Caco-2 (cell line): Measurements from ENCODE around the gene EPG5. TPM values are rescaled to one million over a fixed set of nuclear protein-coding genes. Genes with fewer than 3 reads are reported as not detected.

ENCODE experiments used
- BruUV-seq: library from RNA; stranded (reverse); fragments of 400-500 nt; replicated peaks from 2 replicates; lab custom pipeline; 2021; lab: Mats Ljungman, UMichigan
- CTCF ChIA-PET: fragments of 300-600 bp; sonication (Branson Sonifier 250); formaldehyde crosslinking; loops from one replicate; lab custom pipeline; 2022; ENCODE audit warnings: antibody characterized with exemption; lab: Charles Lee
- POLR2A ChIA-PET: fragments of 300-600 bp; sonication (Branson Sonifier 250); formaldehyde crosslinking; loops from one replicate; lab custom pipeline; 2022; ENCODE audit warnings: antibody characterized with exemption; lab: Charles Lee
- DNase-seq, 2 experiments: peaks; one replicate each; pipeline versions ENCODE4 v3.0.0 to v3.0.0-alpha.2; 2020 to 2022
- H3K27me3 ChIP-seq: replicated peaks from 2 replicates; pipeline ENCODE4 v1.6.0; 2011; ENCODE audit warnings: low read length; ENCODE audit not compliant: control insufficient read depth, insufficient read depth
- H3K36me3 ChIP-seq: 2 replicates; pipeline ENCODE4 v1.5.1; 2011; ENCODE audit warnings: low read length; ENCODE audit not compliant: control insufficient read depth, insufficient read depth
- H3K4me1 ChIP-seq: fragments of 250-450 bp; sonication (Bioruptor Pico); 2 replicates; pipeline ENCODE4 v1.5.1; 2020; ENCODE audit warnings: mild to moderate bottlenecking
- H3K4me3 ChIP-seq: 2 replicates; pipeline ENCODE4 v1.5.1; 2011; ENCODE audit warnings: low read depth, mild to moderate bottlenecking, control low read depth, low read length
- H3K9me3 ChIP-seq: fragments of 250-450 bp; sonication (Bioruptor Pico); 2 replicates; pipeline ENCODE4 v1.5.1; 2020; ENCODE audit warnings: mild to moderate bottlenecking, moderate library complexity
- H3K27ac Mint-ChIP-seq: one replicate; pipeline ENCODE4 v1.8.0; 2022; ENCODE audit warnings: mixed read lengths; ENCODE audit not compliant: unreplicated experiment
- H3K27me3 Mint-ChIP-seq: one replicate; pipeline ENCODE4 v1.8.0; 2022; ENCODE audit warnings: mixed read lengths; ENCODE audit not compliant: insufficient read depth, unreplicated experiment
- H3K36me3 Mint-ChIP-seq: one replicate; pipeline ENCODE4 v1.8.0; 2022; ENCODE audit warnings: mild to moderate bottlenecking, mixed read lengths; ENCODE audit not compliant: insufficient read depth, unreplicated experiment
- H3K4me1 Mint-ChIP-seq: one replicate; pipeline ENCODE4 v1.8.0; 2022; ENCODE audit warnings: low read depth, mixed read lengths; ENCODE audit not compliant: unreplicated experiment
- H3K4me3 Mint-ChIP-seq: one replicate; pipeline ENCODE4 v1.8.0; 2022; ENCODE audit warnings: mild to moderate bottlenecking, moderate library complexity, mixed read lengths; ENCODE audit not compliant: unreplicated experiment
- H3K9me3 Mint-ChIP-seq: one replicate; pipeline ENCODE4 v1.8.0; 2022; ENCODE audit warnings: mixed read lengths; ENCODE audit not compliant: unreplicated experiment
- CTCF ChIP-seq, 2 experiments: fragments of 200-600 bp in 1 of 2; IDR thresholded peaks; 1 replicate in 1 of 2; 2 replicates in 1 of 2; pipeline versions ENCODE4 v1.5.1 to v1.8.0; 2011 to 2022; ENCODE audit warnings: antibody characterized with exemption in 1 of 2, control low read depth in 1 of 2, inconsistent platforms in 1 of 2, low read depth in 1 of 2, low read length in 1 of 2, mild to moderate bottlenecking in 1 of 2, moderate library complexity in 1 of 2; ENCODE audit not compliant: insufficient read depth in 1 of 2, severe bottlenecking in 1 of 2, unreplicated experiment in 1 of 2
- intact Hi-C: fragments of 100-400 bp; cut with micrococcal nuclease; formaldehyde crosslinking; loops from one replicate; pipeline ENCODE4 v1.10.0; 2022; ENCODE audit not compliant: unreplicated experiment
- total RNA-seq: library from RNA; stranded (reverse); gene quantifications from 2 replicates; pipeline ENCODE4 v1.2.3, GENCODE V29; 2022

The EPG5 gene
- total RNA-seq, 1 experiment from 2014 or later: 12.0 TPM

- no TSS peak for BruUV-seq
- Mint-ChIP-seq H3K4me1 (no peaks in the 10 kb centered on the region), H3K9me3 (no peaks in the 10 kb centered on the region), H3K27ac (no peak within 1 kb of the TSS), H3K36me3 (no peaks in the 10 kb centered on the region), H3K27me3 (no peaks in the 10 kb centered on the region), H3K4me3 (no peak within 1 kb of the TSS)
- no peak for DNase-seq
- Histone ChIP-seq H3K27me3 (no peaks in the 10 kb centered on the region), H3K9me3 (no peaks in the 10 kb centered on the region), H3K36me3 (no peaks in the 10 kb centered on the region), H3K4me3 (no peak within 1 kb of the TSS), H3K4me1 (peaks cover 26% of the 10 kb centered on the region)
- POLR2A ChIA-PET: no interaction called here
- TF ChIP-seq CTCF (IDR thresholded peaks at IDR 0.05; ENCODE audit: insufficient read depth in 1 of 2, low read depth in 1 of 2, low read length in 1 of 2, severe bottlenecking in 1 of 2, unreplicated experiment in 1 of 2): no peak
- intact Hi-C loops: no loop called here
- CTCF ChIA-PET: no interaction called here
These were observed 141.7 kb downstream of the EPG5 start, which contains the start of gene SIGLEC15 for GRCh38 chr18:45825258-45826044. SIGLEC15 (plus strand) TSS chr18:45825675; CDS start chr18:45825729, 54 bp downstream.

GRCh38 chr18:45821711-45822110 lies 145.4 kb downstream of the EPG5 start:
- Mint-ChIP-seq H3K4me1 (no peaks in the 10 kb centered on the region), H3K9me3 (no peaks in the 10 kb centered on the region), H3K4me3 (no peak overlapping the region), H3K27me3 (no peaks in the 10 kb centered on the region), H3K27ac (no peak overlapping the region), H3K36me3 (no peaks in the 10 kb centered on the region)
- no peak for TF ChIP-seq CTCF (IDR thresholded peaks at IDR 0.05; ENCODE audit: insufficient read depth in 1 of 2, low read depth in 1 of 2, low read length in 1 of 2, severe bottlenecking in 1 of 2, unreplicated experiment in 1 of 2)
- CTCF ChIA-PET: no interaction called here
- no peak for DNase-seq
- intact Hi-C loops: no loop called here
- no peak overlapping the region for H3K4me3 ChIP-seq
- H3K36me3 ChIP-seq: no peaks in the 10 kb centered on the region
- POLR2A ChIA-PET: no interaction called here
- BruUV-seq: no TSS peak
- no peaks in the 10 kb centered on the region for H3K9me3 ChIP-seq
- no peaks in the 10 kb centered on the region for H3K27me3 ChIP-seq
- no peaks in the 10 kb centered on the region for H3K4me1 ChIP-seq

GRCh38 chr18:45821026-45821425 lies 146.1 kb downstream of the EPG5 start:
- no peak overlapping the region for H3K4me3 Mint-ChIP-seq
- no peak overlapping the region for H3K4me3 ChIP-seq
- no peak overlapping the region for H3K27ac Mint-ChIP-seq
- POLR2A ChIA-PET: no interaction called here
- H3K4me1 Mint-ChIP-seq: no peaks in the 10 kb centered on the region
- no peaks in the 10 kb centered on the region for H3K27me3 ChIP-seq
- no peaks in the 10 kb centered on the region for H3K27me3 Mint-ChIP-seq
- no peaks in the 10 kb centered on the region for H3K36me3 ChIP-seq
- no peaks in the 10 kb centered on the region for H3K9me3 Mint-ChIP-seq
- intact Hi-C loops: no loop called here
- no TSS peak for BruUV-seq
- CTCF ChIA-PET: no interaction called here
- no peaks in the 10 kb centered on the region for H3K36me3 Mint-ChIP-seq
- DNase-seq: no peak
- no peaks in the 10 kb centered on the region for H3K9me3 ChIP-seq
- no peak for TF ChIP-seq CTCF (IDR thresholded peaks at IDR 0.05; ENCODE audit: insufficient read depth in 1 of 2, low read depth in 1 of 2, low read length in 1 of 2, severe bottlenecking in 1 of 2, unreplicated experiment in 1 of 2)
- H3K4me1 ChIP-seq: no peaks in the 10 kb centered on the region
